Endothelial cell (in vitro differentiated cells): ENCODE results near the gene TOMM34. TPM values are rescaled to one million over a fixed set of nuclear protein-coding genes. Genes with fewer than 3 reads are reported as not detected.

Experiments
- DNase-seq: peaks from one replicate; pipeline ENCODE4 v3.0.0; 2021; ENCODE audit warnings: low spot score
- H3K27ac Mint-ChIP-seq: one replicate; pipeline ENCODE4 v1.8.0; 2021; ENCODE audit warnings: mixed read lengths, inconsistent platforms; ENCODE audit not compliant: unreplicated experiment
- H3K27me3 Mint-ChIP-seq: one replicate; pipeline ENCODE4 v1.8.0; 2021; ENCODE audit warnings: mild to moderate bottlenecking, moderate library complexity, mixed read lengths, inconsistent platforms; ENCODE audit not compliant: unreplicated experiment
- H3K36me3 Mint-ChIP-seq: one replicate; pipeline ENCODE4 v1.8.0; 2021; ENCODE audit warnings: mild to moderate bottlenecking, low read depth, mixed read lengths, inconsistent platforms; ENCODE audit not compliant: unreplicated experiment
- H3K4me1 Mint-ChIP-seq: one replicate; pipeline ENCODE4 v1.8.0; 2021; ENCODE audit warnings: mild to moderate bottlenecking, mixed read lengths, inconsistent platforms; ENCODE audit not compliant: unreplicated experiment
- H3K4me3 Mint-ChIP-seq: one replicate; pipeline ENCODE4 v1.8.0; 2021; ENCODE audit warnings: mild to moderate bottlenecking, mixed read lengths, inconsistent platforms; ENCODE audit not compliant: unreplicated experiment
- H3K9me3 Mint-ChIP-seq: one replicate; pipeline ENCODE4 v1.8.0; 2021; ENCODE audit warnings: mixed read lengths, inconsistent platforms; ENCODE audit not compliant: unreplicated experiment
- total RNA-seq: library from RNA; stranded (reverse); fragmentation: NEBNext Ultra II Directional; extraction: Animal tissue kit (Norgen Biotek cat#: 25700); gene quantifications from one replicate; pipeline ENCODE4 v1.2.1, GENCODE V29; 2021; ENCODE audit not compliant: unreplicated experiment
- TF ChIP-seq, protein P1 (sequence below): fragments of 200-600 bp; sonication (generic); IDR thresholded peaks from one replicate; pipeline ENCODE4 v1.5.0; 2021; ENCODE audit warnings: antibody characterized with exemption; ENCODE audit not compliant: unreplicated experiment

The TOMM34 gene
- total RNA-seq, 1 donor from 2014 or later, result 46.2 TPM

- no peak for DNase-seq
- H3K27me3 Mint-ChIP-seq, result no peaks in the 10 kb centered on the region
- no peak overlapping the region for H3K4me3 Mint-ChIP-seq
- H3K9me3 Mint-ChIP-seq, result no peaks in the 10 kb centered on the region
- no peaks in the 10 kb centered on the region for H3K4me1 Mint-ChIP-seq
- H3K36me3 Mint-ChIP-seq, result peaks cover 5% of the 10 kb centered on the region
- TF ChIP-seq, protein P1, sequence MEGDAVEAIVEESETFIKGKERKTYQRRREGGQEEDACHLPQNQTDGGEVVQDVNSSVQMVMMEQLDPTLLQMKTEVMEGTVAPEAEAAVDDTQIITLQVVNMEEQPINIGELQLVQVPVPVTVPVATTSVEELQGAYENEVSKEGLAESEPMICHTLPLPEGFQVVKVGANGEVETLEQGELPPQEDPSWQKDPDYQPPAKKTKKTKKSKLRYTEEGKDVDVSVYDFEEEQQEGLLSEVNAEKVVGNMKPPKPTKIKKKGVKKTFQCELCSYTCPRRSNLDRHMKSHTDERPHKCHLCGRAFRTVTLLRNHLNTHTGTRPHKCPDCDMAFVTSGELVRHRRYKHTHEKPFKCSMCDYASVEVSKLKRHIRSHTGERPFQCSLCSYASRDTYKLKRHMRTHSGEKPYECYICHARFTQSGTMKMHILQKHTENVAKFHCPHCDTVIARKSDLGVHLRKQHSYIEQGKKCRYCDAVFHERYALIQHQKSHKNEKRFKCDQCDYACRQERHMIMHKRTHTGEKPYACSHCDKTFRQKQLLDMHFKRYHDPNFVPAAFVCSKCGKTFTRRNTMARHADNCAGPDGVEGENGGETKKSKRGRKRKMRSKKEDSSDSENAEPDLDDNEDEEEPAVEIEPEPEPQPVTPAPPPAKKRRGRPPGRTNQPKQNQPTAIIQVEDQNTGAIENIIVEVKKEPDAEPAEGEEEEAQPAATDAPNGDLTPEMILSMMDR, result no peak
- H3K27ac Mint-ChIP-seq, result no peak overlapping the region
These were observed 31.6 kb downstream of the TOMM34 start for GRCh38 chr20:44928595-44928994.

- Mint-ChIP-seq H3K27ac (no peak overlapping the region), H3K4me3 (no peak overlapping the region), H3K9me3 (no peaks in the 10 kb centered on the region), H3K4me1 (no peaks in the 10 kb centered on the region), H3K36me3 (no peaks in the 10 kb centered on the region), H3K27me3 (no peaks in the 10 kb centered on the region)
- DNase-seq, result no peak
- TF ChIP-seq, protein P1, result no peak
These were observed 35.7 kb downstream of the TOMM34 start for GRCh38 chr20:44924541-44924940.

- no peaks in the 10 kb centered on the region for H3K4me1 Mint-ChIP-seq
- no peaks in the 10 kb centered on the region for H3K9me3 Mint-ChIP-seq
- TF ChIP-seq, protein P1, result no peak
- no peak overlapping the region for H3K27ac Mint-ChIP-seq
- H3K4me3 Mint-ChIP-seq, result no peak overlapping the region
- no peaks in the 10 kb centered on the region for H3K36me3 Mint-ChIP-seq
- no peak for DNase-seq
- H3K27me3 Mint-ChIP-seq, result no peaks in the 10 kb centered on the region
These were observed 38.8 kb downstream of the TOMM34 start for GRCh38 chr20:44921447-44921846.

- H3K9me3 Mint-ChIP-seq, result no peaks in the 10 kb centered on the region
- H3K4me3 Mint-ChIP-seq, result no peak overlapping the region
- TF ChIP-seq, protein P1, result no peak
- DNase-seq, result no peak
- H3K4me1 Mint-ChIP-seq, result no peaks in the 10 kb centered on the region
- no peak overlapping the region for H3K27ac Mint-ChIP-seq
- H3K36me3 Mint-ChIP-seq, result no peaks in the 10 kb centered on the region
- no peaks in the 10 kb centered on the region for H3K27me3 Mint-ChIP-seq
These were observed 41.4 kb downstream of the TOMM34 start for GRCh38 chr20:44918761-44919160.

GRCh38 chr20:44918342-44918741 lies 41.9 kb downstream of the TOMM34 start:
- Mint-ChIP-seq H3K9me3 (no peaks in the 10 kb centered on the region), H3K4me3 (no peak overlapping the region), H3K4me1 (no peaks in the 10 kb centered on the region), H3K27me3 (no peaks in the 10 kb centered on the region), H3K36me3 (no peaks in the 10 kb centered on the region), H3K27ac (no peak overlapping the region)
- TF ChIP-seq, protein P1, result no peak
- DNase-seq, result no peak
